HUES48 (cell line): Measurements from ENCODE around the gene AIG1.

ENCODE experiments used
- H3K27ac ChIP-seq: one replicate; pipeline ENCODE4 v1.7.0; 2013; ENCODE audit warnings: low read depth, low read length, inconsistent platforms
- H3K27me3 ChIP-seq: 2 replicates; pipeline ENCODE4 v1.6.1; 2013; ENCODE audit warnings: mild to moderate bottlenecking, low read length; ENCODE audit not compliant: control insufficient read depth, insufficient read depth
- H3K36me3 ChIP-seq: 2 replicates; pipeline ENCODE4 v1.6.1; 2013; ENCODE audit warnings: low read length; ENCODE audit not compliant: control insufficient read depth, insufficient read depth
- H3K4me1 ChIP-seq: 2 replicates; pipeline ENCODE4 v1.6.1; 2013; ENCODE audit warnings: mild to moderate bottlenecking, low read length; ENCODE audit not compliant: control insufficient read depth, insufficient read depth
- H3K4me3 ChIP-seq: 2 replicates; pipeline ENCODE4 v1.5.1; 2013; ENCODE audit warnings: mild to moderate bottlenecking, low read depth, low read length
- H3K9ac ChIP-seq: 2 replicates; pipeline ENCODE4 v1.6.1; 2013; ENCODE audit warnings: mild to moderate bottlenecking, low read depth, low read length, moderate library complexity
- H3K9me3 ChIP-seq: 2 replicates; pipeline ENCODE4 v1.6.1; 2013; ENCODE audit warnings: low read length; ENCODE audit not compliant: control insufficient read depth, insufficient read depth

AIG1 gene

DNA sequence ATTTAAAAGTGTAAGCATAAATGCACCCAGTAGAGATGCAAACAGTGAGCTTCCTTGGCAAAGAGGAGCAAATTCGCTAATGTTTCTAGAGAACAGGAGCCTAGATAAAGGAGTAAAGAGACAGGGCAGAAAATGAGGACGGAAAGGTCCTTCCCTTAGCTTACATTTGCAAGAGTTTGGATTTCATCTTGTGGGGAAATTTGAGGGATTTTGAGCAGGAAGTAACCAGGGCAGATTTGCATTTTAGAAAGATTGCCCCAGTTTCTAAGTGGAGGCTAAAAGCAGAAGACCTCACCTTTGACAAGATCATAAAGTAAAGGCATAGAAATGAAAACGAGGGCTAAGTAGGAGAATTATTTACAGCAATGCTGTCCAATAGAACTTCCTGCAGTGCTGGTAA lies 309.3 kb downstream of the AIG1 start:
- Histone ChIP-seq H3K27me3 (no peaks in the 10 kb centered on the region), H3K4me1 (no peaks in the 10 kb centered on the region; the same call in 1 of the 2 replicates), H3K27ac (no peak overlapping the region), H3K9ac (no peak overlapping the region), H3K36me3 (no peaks in the 10 kb centered on the region), H3K9me3 (no peaks in the 10 kb centered on the region), H3K4me3 (no peak overlapping the region)

- no peaks in the 10 kb centered on the region for H3K9me3 ChIP-seq
- no peaks in the 10 kb centered on the region; the same call in 1 of the 2 replicates for H3K4me1 ChIP-seq
- H3K36me3 ChIP-seq: no peaks in the 10 kb centered on the region
- no peak overlapping the region for H3K4me3 ChIP-seq
- H3K27me3 ChIP-seq: no peaks in the 10 kb centered on the region
- H3K9ac ChIP-seq: no peak overlapping the region
- no peak overlapping the region for H3K27ac ChIP-seq
Measured at GRCh38 chr6:143370812-143371370, 310.2 kb downstream of the AIG1 start.

- Histone ChIP-seq H3K9ac (no peak overlapping the region), H3K27ac (no peak overlapping the region), H3K4me3 (no peak overlapping the region), H3K4me1 (no peaks in the 10 kb centered on the region; the same call in 1 of the 2 replicates), H3K9me3 (no peaks in the 10 kb centered on the region), H3K27me3 (no peaks in the 10 kb centered on the region), H3K36me3 (no peaks in the 10 kb centered on the region)
Measured at GRCh38 chr6:143372199-143372882, 311.7 kb downstream of the AIG1 start.

DNA sequence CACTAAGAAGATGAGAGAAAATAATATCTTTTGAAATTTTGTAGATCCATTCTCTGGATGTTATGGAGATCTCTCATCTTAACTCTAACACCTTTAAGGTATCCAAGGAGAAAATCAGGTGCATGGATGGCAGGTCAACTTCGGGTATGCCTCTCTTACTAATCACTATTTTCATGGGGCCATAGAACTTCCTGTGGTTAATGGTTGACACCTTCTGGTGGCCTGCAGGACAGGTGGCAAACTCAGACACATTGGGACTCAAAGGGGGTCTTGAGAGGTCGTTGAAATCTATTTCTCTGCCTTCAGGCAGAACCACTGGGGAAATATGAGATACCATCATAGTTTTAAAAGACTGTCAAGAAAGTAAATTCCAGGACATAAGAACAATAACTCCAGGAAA lies 313.3 kb downstream of the AIG1 start:
- no peak overlapping the region for H3K9ac ChIP-seq
- H3K27me3 ChIP-seq: no peaks in the 10 kb centered on the region
- H3K4me3 ChIP-seq: no peak overlapping the region
- H3K27ac ChIP-seq: no peak overlapping the region
- no peaks in the 10 kb centered on the region for H3K36me3 ChIP-seq
- H3K9me3 ChIP-seq: no peaks in the 10 kb centered on the region
- no peaks in the 10 kb centered on the region; the same call in 1 of the 2 replicates for H3K4me1 ChIP-seq

DNA sequence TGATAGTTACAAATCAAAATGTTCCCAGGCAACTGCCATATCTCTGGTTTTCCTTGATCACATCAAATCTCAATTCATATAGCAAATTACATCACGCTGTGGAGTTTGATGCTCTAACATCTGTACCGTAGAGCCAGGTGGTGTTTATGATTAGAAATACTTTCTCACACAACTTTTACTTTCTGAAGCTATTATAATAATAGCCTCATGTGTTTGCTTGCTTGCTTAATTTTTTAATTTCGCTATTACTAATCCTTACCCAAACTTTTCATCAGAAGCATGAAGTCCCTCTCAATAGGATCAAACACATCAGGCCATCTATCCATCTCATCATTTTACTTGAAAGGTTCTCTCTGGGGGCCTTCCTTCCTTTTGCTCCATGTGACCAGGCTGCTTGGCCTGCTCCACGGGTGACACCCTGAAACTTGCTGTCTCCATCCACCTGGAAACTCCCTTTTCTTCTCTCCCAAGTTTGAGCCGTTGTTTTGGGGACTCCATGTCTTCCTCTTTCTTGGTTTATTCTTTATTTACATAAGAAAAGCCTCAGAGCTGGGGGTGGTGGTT lies 314.4 kb downstream of the AIG1 start:
- H3K9me3 ChIP-seq: no peaks in the 10 kb centered on the region
- H3K27ac ChIP-seq: no peak overlapping the region
- no peak overlapping the region for H3K4me3 ChIP-seq
- no peaks in the 10 kb centered on the region for H3K4me1 ChIP-seq
- no peaks in the 10 kb centered on the region for H3K27me3 ChIP-seq
- H3K36me3 ChIP-seq: no peaks in the 10 kb centered on the region
- H3K9ac ChIP-seq: no peak overlapping the region

DNA sequence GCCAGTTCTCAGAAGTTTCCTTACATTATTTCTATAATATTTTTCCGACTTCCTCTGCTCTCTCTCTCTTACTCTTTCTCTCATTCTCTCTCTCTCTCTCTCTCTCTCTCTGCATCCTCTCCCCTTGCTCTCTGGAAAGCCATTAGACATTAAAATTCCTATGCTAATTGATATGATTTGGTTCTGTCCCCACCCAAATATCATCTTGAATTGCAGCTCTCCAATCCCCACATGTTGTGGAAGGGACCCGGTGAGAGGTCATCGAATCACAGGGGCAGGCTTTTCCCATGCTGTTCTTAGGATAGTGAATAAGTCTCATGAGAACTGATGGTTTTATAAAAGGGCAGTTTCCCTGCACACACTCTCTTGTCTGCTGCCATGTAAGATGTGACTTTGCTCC lies 315.7 kb downstream of the AIG1 start:
- no peaks in the 10 kb centered on the region for H3K9me3 ChIP-seq
- no peak overlapping the region for H3K9ac ChIP-seq
- H3K4me1 ChIP-seq: no peaks in the 10 kb centered on the region
- H3K36me3 ChIP-seq: no peaks in the 10 kb centered on the region
- no peaks in the 10 kb centered on the region for H3K27me3 ChIP-seq
- H3K27ac ChIP-seq: no peak overlapping the region
- H3K4me3 ChIP-seq: no peak overlapping the region

DNA sequence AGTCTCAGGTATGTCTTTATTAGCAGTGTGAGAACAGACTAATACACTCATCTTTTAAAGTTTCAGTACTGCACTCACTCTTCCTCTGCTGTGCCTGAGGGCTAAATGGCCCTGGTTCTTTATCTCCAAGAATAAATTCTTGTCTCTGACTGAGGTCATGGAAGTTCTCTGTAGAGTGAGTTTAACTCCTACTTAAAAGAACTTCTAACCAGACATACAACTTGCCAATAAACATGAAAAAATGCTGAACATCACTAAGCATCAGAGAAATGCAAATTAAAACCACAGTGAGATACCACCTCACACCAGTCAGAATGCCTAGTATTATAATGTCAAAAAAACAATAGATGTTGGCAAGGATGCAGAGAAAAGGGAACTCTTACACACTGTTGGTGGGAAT lies 316.2 kb downstream of the AIG1 start:
- Histone ChIP-seq H3K4me3 (no peak overlapping the region), H3K4me1 (no peaks in the 10 kb centered on the region), H3K9me3 (no peaks in the 10 kb centered on the region), H3K27me3 (no peaks in the 10 kb centered on the region), H3K27ac (no peak overlapping the region), H3K9ac (no peak overlapping the region), H3K36me3 (no peaks in the 10 kb centered on the region)

- H3K9me3 ChIP-seq: no peaks in the 10 kb centered on the region
- H3K9ac ChIP-seq: no peak overlapping the region
- H3K4me1 ChIP-seq: 0 out of 2 replicates have a peak, but pooled peaks cover 2% of the 10 kb centered on the region
- H3K27ac ChIP-seq: no peak overlapping the region
- no peaks in the 10 kb centered on the region for H3K27me3 ChIP-seq
- no peak overlapping the region for H3K4me3 ChIP-seq
- H3K36me3 ChIP-seq: no peaks in the 10 kb centered on the region
Measured at GRCh38 chr6:143385636-143386035, 324.9 kb downstream of the AIG1 start.

DNA sequence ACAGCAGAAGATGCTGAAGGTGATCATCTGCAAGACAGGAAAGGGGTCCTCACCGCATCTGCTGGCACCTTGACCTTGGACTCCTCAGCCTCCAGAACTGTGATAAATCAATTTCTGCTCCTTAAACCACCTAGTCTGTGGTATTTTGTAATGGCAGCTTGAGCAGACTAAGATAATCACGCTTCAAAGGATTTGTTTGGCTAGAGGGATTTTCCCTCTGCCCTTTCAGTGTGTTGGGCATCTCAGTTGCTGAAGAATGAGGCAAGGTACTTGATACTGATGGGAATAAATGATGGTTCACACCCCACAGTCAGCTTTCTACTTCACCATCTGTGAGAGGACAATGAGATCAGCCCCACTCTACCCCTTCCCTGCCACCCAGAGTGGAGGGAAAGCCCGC lies 329.6 kb downstream of the AIG1 start:
- H3K36me3 ChIP-seq: no peaks in the 10 kb centered on the region
- H3K9ac ChIP-seq: no peak overlapping the region
- no peak overlapping the region for H3K4me3 ChIP-seq
- H3K27me3 ChIP-seq: no peaks in the 10 kb centered on the region
- no peak overlapping the region for H3K27ac ChIP-seq
- no peaks in the 10 kb centered on the region for H3K4me1 ChIP-seq
- no peaks in the 10 kb centered on the region for H3K9me3 ChIP-seq
